GM12878 (cell line): ENCODE measurements around the gene CRYAB. TPM values are rescaled to one million over a fixed set of nuclear protein-coding genes. Genes with fewer than 3 reads are reported as not detected.

Experiments used
- ATAC-seq: fragments of 200-7000 bp; cut with Tn5 transposase; 3 replicates; pipeline ENCODE4 v1.9.1; 2020; ENCODE audit warnings: mild to moderate bottlenecking, moderate library complexity
- BruUV-seq: library from RNA; stranded (reverse); fragments of 400-500 nt; replicated peaks from 2 replicates; lab custom pipeline; 2021; lab: Mats Ljungman, UMichigan
- CTCF ChIA-PET: fragments of 300-600 bp; sonication (Branson Sonifier 250); formaldehyde crosslinking; extraction: SDS; loops from one replicate; lab custom pipeline; 2021; ENCODE audit warnings: inconsistent platforms; lab: Yijun Ruan, JAX
- POLR2A ChIA-PET: fragments of 350-600 bp; formaldehyde crosslinking; extraction: SDS; loops from one replicate; lab custom pipeline; 2021; ENCODE audit warnings: inconsistent platforms; lab: Charles Lee
- RAD21 ChIA-PET: fragments of 300-600 bp; sonication (Branson Sonifier 250); formaldehyde crosslinking; loops from one replicate; lab custom pipeline; 2023; ENCODE audit warnings: antibody characterized with exemption; ENCODE audit not compliant: unreplicated experiment; lab: Charles Lee
- SMC1A ChIA-PET: fragments of 300-600 bp; sonication (Branson Sonifier 250); formaldehyde crosslinking; loops from one replicate; lab custom pipeline; 2023; ENCODE audit not compliant: unreplicated experiment, uncharacterized antibody; lab: Charles Lee
- DNase-seq: peaks from one replicate; pipeline ENCODE4 v3.0.0-alpha.2; 2011; ENCODE audit warnings: low read depth, low spot score
- FAIRE-seq: peaks from 3 replicates; lab custom pipeline; 2011; peaks lifted over from hg19 to GRCh38; lab: Jason Lieb, UNC
- H2AFZ ChIP-seq: 2 replicates; pipeline ENCODE4 v1.6.0; 2011; ENCODE audit warnings: low read depth, low read length, control low read depth; ENCODE audit not compliant: control insufficient read depth
- H3K27ac ChIP-seq: 2 replicates; pipeline ENCODE4 v1.5.1; 2011; ENCODE audit warnings: control low read depth; ENCODE audit not compliant: control insufficient read depth, insufficient read depth
- H3K27me3 ChIP-seq, 2 experiments: replicated peaks in 1 of 2; 2 replicates each; pipeline versions ENCODE4 v1.6.0 to v1.6.1; 2011; ENCODE audit warnings: low read length in 1 of 2; ENCODE audit not compliant: control insufficient read depth in 2 of 2, insufficient read depth in 2 of 2
- H3K36me3 ChIP-seq, 2 experiments: 2 replicates each; pipeline ENCODE4 v1.5.1; 2011; ENCODE audit warnings: low read length in 1 of 2; ENCODE audit not compliant: control insufficient read depth in 2 of 2, insufficient read depth in 2 of 2
- H3K4me1 ChIP-seq: 2 replicates; pipeline ENCODE4 v1.6.1; 2011; ENCODE audit warnings: mild to moderate bottlenecking, low read length, moderate library complexity, mixed read lengths; ENCODE audit not compliant: control insufficient read depth, insufficient read depth
- H3K4me2 ChIP-seq: 2 replicates; pipeline ENCODE4 v1.6.0; 2011; ENCODE audit warnings: control low read depth; ENCODE audit not compliant: control insufficient read depth, insufficient read depth
- H3K4me3 ChIP-seq: fragments of 200-600 bp; sonication (generic); 2 replicates; pipeline ENCODE4 v1.5.1; 2016
- H3K79me2 ChIP-seq: 2 replicates; pipeline ENCODE4 v1.6.0; 2011; ENCODE audit warnings: low read length; ENCODE audit not compliant: control insufficient read depth, insufficient read depth
- H3K9ac ChIP-seq: 2 replicates; pipeline ENCODE4 v1.8.0; 2011; ENCODE audit warnings: low read length, control low read depth, mixed read lengths; ENCODE audit not compliant: control insufficient read depth, insufficient read depth
- H3K9me3 ChIP-seq: replicated peaks from 3 replicates; pipeline ENCODE4 v1.5.1; 2011; ENCODE audit warnings: mild to moderate bottlenecking, low read length; ENCODE audit not compliant: control insufficient read depth, insufficient read depth
- H4K20me1 ChIP-seq: 2 replicates; pipeline ENCODE4 v1.6.0; 2011; ENCODE audit not compliant: control insufficient read depth, insufficient read depth
- EED ChIP-seq: sonication (generic); IDR thresholded peaks from 2 replicates; pipeline ENCODE4 v1.6.1; 2016; ENCODE audit warnings: antibody characterized with exemption, low read depth
- HDGF ChIP-seq: fragments of 450-650 bp; IDR thresholded peaks from 2 replicates; pipeline ENCODE4 v1.6.1; 2016; ENCODE audit warnings: antibody characterized with exemption
- PBX3 ChIP-seq: IDR thresholded peaks from 2 replicates; pipeline ENCODE4 v1.6.1; 2011; ENCODE audit warnings: mild to moderate bottlenecking, low read depth, low read length, moderate library complexity; ENCODE audit not compliant: insufficient replicate concordance
- SMARCA5 ChIP-seq: fragments of 450-650 bp; IDR thresholded peaks from 2 replicates; pipeline ENCODE4 v1.6.1; 2017; ENCODE audit warnings: mild to moderate bottlenecking
- SREBF1 ChIP-seq: IDR thresholded peaks from 2 replicates; pipeline ENCODE4 v1.6.1; 2012; ENCODE audit warnings: mild to moderate bottlenecking, low read length
- STAT1 ChIP-seq: fragments of 450-650 bp; conservative IDR thresholded peaks from 2 replicates; pipeline ENCODE4 v1.6.1; 2014; ENCODE audit warnings: antibody characterized with exemption, mild to moderate bottlenecking
- WGBS: methylation state at CpG from one replicate; pipeline ENCODE4 v1.1.6; 2016; ENCODE audit warnings: low lambda C conversion rate; ENCODE audit not compliant: insufficient replicate concordance, insufficient coverage; ENCODE audit errors: missing lambda C conversion rate; 5-methylcytosine and 5-hydroxymethylcytosine counted together
- in situ Hi-C: fragments of 300-500 bp; cut with MboI; formaldehyde crosslinking; loops from 9 replicates; pipeline ENCODE4 v1.14.3; 2018; ENCODE audit warnings: mixed read lengths
- intact Hi-C: fragments of 100-400 bp; cut with micrococcal nuclease; formaldehyde crosslinking; loops from one replicate; pipeline ENCODE4 v1.14.2; 2022; ENCODE audit not compliant: unreplicated experiment
- polyA plus RNA-seq, 11 experiments: library from polyadenylated mRNA; depleted of rRNA in 4 of 11; unstranded in 6 of 11; stranded (reverse) in 5 of 11; fragments of >200 nt; fragmentation: Nextera tagmentation in 4 of 11; fragmentation: Illumina TruSeq in 1 of 11; extraction: Ambion mirVana in 4 of 11; extraction: Trizol in 1 of 11; gene quantifications; 1 replicate in 1 of 11; 2 replicates in 10 of 11; pipeline versions ENCODE4 v1.2.1 to v1.2.3, GENCODE V29; 2011 to 2016; ENCODE audit warnings: inconsistent platforms in 2 of 11, missing spikeins in 2 of 11, low read depth in 1 of 11
- total RNA-seq, 4 experiments: library from RNA; depleted of rRNA in 3 of 4; stranded (reverse); fragments of >200 nt in 3 of 4; fragmentation: Illumina TruSeq in 1 of 4; extraction: Trizol in 1 of 4; gene quantifications; 2 replicates each; pipeline versions ENCODE4 v1.2.1 to v1.2.3, GENCODE V29; 2013 to 2021

The CRYAB gene
- total and polyA plus RNA-seq, 10 of the 15 experiments (the other 5 are each of a cell fraction or from before 2014, with no cell fraction given) = 0.72 to 1.0 TPM; not detected in 8

- 82% methylated on average over 3 of the region's 3 CpGs for WGBS
- H2AFZ ChIP-seq = no peak overlapping the region
- intact Hi-C loops = loop anchor here (10.0 kb wide), 1 partner anchor 239 kb away; the partner anchor contains the start of gene BCO2
- H3K4me2 ChIP-seq = peak overlapping the region; percentile 80; the same call in 1 of the 2 replicates
- no peak overlapping the region for H3K9ac ChIP-seq
- no peaks in the 10 kb centered on the region for H3K36me3 ChIP-seq
- H3K9me3 ChIP-seq = no peaks in the 10 kb centered on the region
- FAIRE-seq (no peak), DNase-seq (no peak), ATAC-seq (no peak)
- no peak overlapping the region for H3K27ac ChIP-seq
- SMC1A ChIA-PET = interaction anchor here (1.0 to 4.5 kb wide), 7 partner anchors 9 to 149 kb away, joined by 3 to 30 read pairs (median 4); no protein-coding TSS in a partner anchor
- no peaks in the 10 kb centered on the region for H3K79me2 ChIP-seq
- RAD21 ChIA-PET = interaction anchor here (1.2 to 10.8 kb wide), 3 partner anchors 10 to 128 kb away, joined by 3 to 109 read pairs (median 9); no protein-coding TSS in a partner anchor
- no TSS peak for BruUV-seq
- no peak for TF ChIP-seq SREBF1
- no peak for TF ChIP-seq PBX3
- no peak for TF ChIP-seq STAT1
- TF ChIP-seq HDGF = no peak
- no peak for TF ChIP-seq EED
- no peak for TF ChIP-seq SMARCA5
- POLR2A ChIA-PET = interaction anchor here (1.6 kb wide), 1 partner anchor 10 kb away, joined by 6 read pairs; no protein-coding TSS in a partner anchor
- H3K27me3 ChIP-seq = 0 out of 4 replicates have a peak, but pooled peaks cover 0 to 1% of the 10 kb centered on the region in 2 experiments
- CTCF ChIA-PET = interaction anchor here (0.7 to 9.2 kb wide), 5 partner anchors 9 to 344 kb away, joined by 3 to 180 read pairs (median 5); no protein-coding TSS in a partner anchor
- in situ Hi-C loops = loop anchor here (10.0 kb wide), 1 partner anchor 339 kb away; no protein-coding TSS in a partner anchor
- no peaks in the 10 kb centered on the region for H4K20me1 ChIP-seq
- H3K4me1 ChIP-seq = peaks cover 22% of the 10 kb centered on the region
- 0 out of 2 replicates have a peak overlapping the region, but pooled peaks have one; percentile 72 for H3K4me3 ChIP-seq
Observed at GRCh38 chr11:111936040-111936540, 24.5 kb upstream of the CRYAB start.
